Neural cell (in vitro differentiated cells): Measurements from ENCODE around the gene CBL. TPM values are rescaled to one million over a fixed set of nuclear protein-coding genes. Genes with fewer than 3 reads are reported as not detected.

Source experiments
- H2AFZ ChIP-seq: fragments of 200-600, 300-800 bp; sonication (generic), shearing (Covaris generic); 2 replicates; pipeline ENCODE4 v1.6.0; 2014; ENCODE audit warnings: low read depth, mild to moderate bottlenecking, antibody characterized with exemption, low read length, moderate library complexity
- H3F3A ChIP-seq: fragments of 200-600 bp; shearing (Covaris generic); 2 replicates; pipeline ENCODE4 v1.6.1; 2016; ENCODE audit warnings: mild to moderate bottlenecking, moderate library complexity, mixed read lengths, antibody characterized with exemption, low read length; ENCODE audit not compliant: insufficient read depth, poor library complexity, severe bottlenecking
- H3K27ac ChIP-seq: fragments of 200-600, 300-800 bp; sonication (generic), shearing (Covaris generic); 2 replicates; pipeline ENCODE4 v1.5.1; 2014; ENCODE audit warnings: mild to moderate bottlenecking, low read length, moderate library complexity
- H3K27me3 ChIP-seq: fragments of 300-800, 200-600 bp; sonication (generic), shearing (Covaris generic); 2 replicates; pipeline ENCODE4 v1.6.0; 2014; ENCODE audit warnings: mild to moderate bottlenecking, low read depth, low read length, moderate library complexity; ENCODE audit not compliant: insufficient read depth
- H3K36me3 ChIP-seq: fragments of 300-800, 200-600 bp; sonication (generic), shearing (Covaris generic); 2 replicates; pipeline ENCODE4 v1.5.1; 2014; ENCODE audit warnings: mild to moderate bottlenecking, antibody characterized with exemption, low read length, moderate library complexity; ENCODE audit not compliant: insufficient read depth
- H3K4me2 ChIP-seq: fragments of 300-800, 200-600 bp; sonication (generic), shearing (Covaris generic); 2 replicates; pipeline ENCODE4 v1.6.0; 2014; ENCODE audit warnings: mild to moderate bottlenecking, low read length
- H3K4me3 ChIP-seq: fragments of 300-800, 200-600 bp; sonication (generic), shearing (Covaris generic); 2 replicates; pipeline ENCODE4 v1.5.1; 2014; ENCODE audit warnings: mild to moderate bottlenecking, low read length, moderate library complexity
- H3K79me2 ChIP-seq: fragments of 200-600 bp; shearing (Covaris generic); replicated peaks from 2 replicates; pipeline ENCODE4 v1.6.0; 2014; ENCODE audit warnings: mild to moderate bottlenecking, low read length, moderate library complexity; ENCODE audit not compliant: insufficient read depth
- H3K9ac ChIP-seq: fragments of 300-800, 200-600 bp; sonication (generic), shearing (Covaris generic); 2 replicates; pipeline ENCODE4 v1.6.1; 2016; ENCODE audit warnings: mild to moderate bottlenecking, low read length, mixed read lengths
- H3K9me2 ChIP-seq: fragments of 200-600 bp; shearing (Covaris generic); 2 replicates; pipeline ENCODE4 v1.6.1; 2016; ENCODE audit warnings: mild to moderate bottlenecking, low read length, mixed read lengths; ENCODE audit not compliant: insufficient read depth
- H3K9me3 ChIP-seq: fragments of 200-600, 300-800 bp; sonication (generic), shearing (Covaris generic); 2 replicates; pipeline ENCODE4 v1.6.1; 2016; ENCODE audit warnings: mild to moderate bottlenecking, mixed run types, low read length, moderate library complexity, mixed read lengths
- H4K20me1 ChIP-seq: fragments of 200-600 bp; shearing (Covaris generic); 2 replicates; pipeline ENCODE4 v1.6.1; 2016; ENCODE audit warnings: mild to moderate bottlenecking, mixed run types; ENCODE audit not compliant: insufficient read depth
- CTCF ChIP-seq: fragments of 450-650 bp; IDR thresholded peaks from 2 replicates; pipeline ENCODE4 v1.5.1; 2014; ENCODE audit warnings: antibody characterized with exemption, mild to moderate bottlenecking, moderate library complexity; ENCODE audit not compliant: poor library complexity, severe bottlenecking
- EP300 ChIP-seq: fragments of 450-650 bp; conservative IDR thresholded peaks from 2 replicates; pipeline ENCODE4 v1.6.1; 2014; ENCODE audit warnings: antibody characterized with exemption, mild to moderate bottlenecking, moderate library complexity; ENCODE audit not compliant: poor library complexity, severe bottlenecking
- EZH2 ChIP-seq: fragments of 200-600, 300-800 bp; shearing (Covaris generic), sonication (generic); IDR thresholded peaks from 2 replicates; pipeline ENCODE4 v1.6.1; 2014; ENCODE audit warnings: antibody characterized with exemption, low read length, borderline replicate concordance, mild to moderate bottlenecking; ENCODE audit not compliant: insufficient read depth, poor library complexity, severe bottlenecking
- MXI1 ChIP-seq: fragments of 450-650 bp; conservative IDR thresholded peaks from 2 replicates; pipeline ENCODE4 v1.6.1; 2014; ENCODE audit warnings: antibody characterized with exemption, mild to moderate bottlenecking; ENCODE audit not compliant: poor library complexity, severe bottlenecking
- POLR2AphosphoS5 ChIP-seq: IDR thresholded peaks from 2 replicates; pipeline ENCODE4 v1.6.1; 2012
- RAD21 ChIP-seq: fragments of 450-650 bp; conservative IDR thresholded peaks from 2 replicates; pipeline ENCODE4 v1.6.1; 2014; ENCODE audit warnings: antibody characterized with exemption, mild to moderate bottlenecking, moderate library complexity
- SMC3 ChIP-seq: fragments of 450-650 bp; conservative IDR thresholded peaks from 2 replicates; pipeline ENCODE4 v1.6.1; 2014; ENCODE audit warnings: antibody characterized with exemption, mild to moderate bottlenecking, moderate library complexity; ENCODE audit not compliant: poor library complexity
- TAF1 ChIP-seq: IDR thresholded peaks from 2 replicates; pipeline ENCODE4 v1.6.1; 2012; ENCODE audit warnings: low read depth
- polyA plus RNA-seq: library from polyadenylated mRNA; depleted of rRNA; stranded (reverse); fragments of >200 nt; gene quantifications from 2 replicates; pipeline ENCODE4 v1.2.3, GENCODE V29; 2014
- TF ChIP-seq, protein P1 (sequence below): IDR thresholded peaks from 2 replicates; pipeline ENCODE4 v1.6.1; 2012; ENCODE audit warnings: borderline replicate concordance

Gene CBL
- polyA plus RNA-seq, 1 donor from 2014 or later, result 10.5 TPM

DNA sequence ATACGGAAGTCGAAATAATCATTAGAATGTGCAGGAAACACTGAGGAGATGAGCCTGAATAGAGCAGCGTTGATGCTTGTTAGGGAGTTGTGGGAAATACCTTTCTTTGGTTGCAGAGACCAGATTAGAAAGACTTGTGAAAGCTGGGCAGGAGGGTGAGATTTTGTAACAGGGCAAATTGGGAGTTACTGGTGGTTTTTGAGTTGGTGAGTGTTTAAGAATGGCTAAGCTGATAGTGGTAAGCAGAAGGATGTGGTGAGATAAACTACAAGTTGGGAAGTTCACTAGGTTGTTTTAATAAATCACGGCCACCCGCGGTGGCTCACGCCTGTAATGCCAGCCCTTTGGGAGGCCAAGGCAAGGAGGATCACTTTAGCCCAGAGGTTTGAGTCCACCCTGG lies 76.4 kb downstream of the CBL start:
- Histone ChIP-seq H3K27me3 (no peaks in the 10 kb centered on the region), H3F3A (no peaks in the 10 kb centered on the region), H3K27ac (no peak overlapping the region), H2AFZ (no peak overlapping the region), H3K9ac (no peak overlapping the region), H3K36me3 (peaks cover 8% of the 10 kb centered on the region), H3K9me3 (no peaks in the 10 kb centered on the region), H3K79me2 (no peaks in the 10 kb centered on the region), H4K20me1 (no peaks in the 10 kb centered on the region), H3K4me3 (no peak overlapping the region), H3K4me2 (no peak overlapping the region), H3K9me2 (no peaks in the 10 kb centered on the region)
- TF ChIP-seq TAF1 (no peak), EZH2 (no peak), MXI1 (no peak), POLR2AphosphoS5 (no peak), RAD21 (no peak), CTCF (no peak), EP300 (no peak), SMC3 (no peak)
- TF ChIP-seq, protein P1, sequence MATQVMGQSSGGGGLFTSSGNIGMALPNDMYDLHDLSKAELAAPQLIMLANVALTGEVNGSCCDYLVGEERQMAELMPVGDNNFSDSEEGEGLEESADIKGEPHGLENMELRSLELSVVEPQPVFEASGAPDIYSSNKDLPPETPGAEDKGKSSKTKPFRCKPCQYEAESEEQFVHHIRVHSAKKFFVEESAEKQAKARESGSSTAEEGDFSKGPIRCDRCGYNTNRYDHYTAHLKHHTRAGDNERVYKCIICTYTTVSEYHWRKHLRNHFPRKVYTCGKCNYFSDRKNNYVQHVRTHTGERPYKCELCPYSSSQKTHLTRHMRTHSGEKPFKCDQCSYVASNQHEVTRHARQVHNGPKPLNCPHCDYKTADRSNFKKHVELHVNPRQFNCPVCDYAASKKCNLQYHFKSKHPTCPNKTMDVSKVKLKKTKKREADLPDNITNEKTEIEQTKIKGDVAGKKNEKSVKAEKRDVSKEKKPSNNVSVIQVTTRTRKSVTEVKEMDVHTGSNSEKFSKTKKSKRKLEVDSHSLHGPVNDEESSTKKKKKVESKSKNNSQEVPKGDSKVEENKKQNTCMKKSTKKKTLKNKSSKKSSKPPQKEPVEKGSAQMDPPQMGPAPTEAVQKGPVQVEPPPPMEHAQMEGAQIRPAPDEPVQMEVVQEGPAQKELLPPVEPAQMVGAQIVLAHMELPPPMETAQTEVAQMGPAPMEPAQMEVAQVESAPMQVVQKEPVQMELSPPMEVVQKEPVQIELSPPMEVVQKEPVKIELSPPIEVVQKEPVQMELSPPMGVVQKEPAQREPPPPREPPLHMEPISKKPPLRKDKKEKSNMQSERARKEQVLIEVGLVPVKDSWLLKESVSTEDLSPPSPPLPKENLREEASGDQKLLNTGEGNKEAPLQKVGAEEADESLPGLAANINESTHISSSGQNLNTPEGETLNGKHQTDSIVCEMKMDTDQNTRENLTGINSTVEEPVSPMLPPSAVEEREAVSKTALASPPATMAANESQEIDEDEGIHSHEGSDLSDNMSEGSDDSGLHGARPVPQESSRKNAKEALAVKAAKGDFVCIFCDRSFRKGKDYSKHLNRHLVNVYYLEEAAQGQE, result no peak

DNA sequence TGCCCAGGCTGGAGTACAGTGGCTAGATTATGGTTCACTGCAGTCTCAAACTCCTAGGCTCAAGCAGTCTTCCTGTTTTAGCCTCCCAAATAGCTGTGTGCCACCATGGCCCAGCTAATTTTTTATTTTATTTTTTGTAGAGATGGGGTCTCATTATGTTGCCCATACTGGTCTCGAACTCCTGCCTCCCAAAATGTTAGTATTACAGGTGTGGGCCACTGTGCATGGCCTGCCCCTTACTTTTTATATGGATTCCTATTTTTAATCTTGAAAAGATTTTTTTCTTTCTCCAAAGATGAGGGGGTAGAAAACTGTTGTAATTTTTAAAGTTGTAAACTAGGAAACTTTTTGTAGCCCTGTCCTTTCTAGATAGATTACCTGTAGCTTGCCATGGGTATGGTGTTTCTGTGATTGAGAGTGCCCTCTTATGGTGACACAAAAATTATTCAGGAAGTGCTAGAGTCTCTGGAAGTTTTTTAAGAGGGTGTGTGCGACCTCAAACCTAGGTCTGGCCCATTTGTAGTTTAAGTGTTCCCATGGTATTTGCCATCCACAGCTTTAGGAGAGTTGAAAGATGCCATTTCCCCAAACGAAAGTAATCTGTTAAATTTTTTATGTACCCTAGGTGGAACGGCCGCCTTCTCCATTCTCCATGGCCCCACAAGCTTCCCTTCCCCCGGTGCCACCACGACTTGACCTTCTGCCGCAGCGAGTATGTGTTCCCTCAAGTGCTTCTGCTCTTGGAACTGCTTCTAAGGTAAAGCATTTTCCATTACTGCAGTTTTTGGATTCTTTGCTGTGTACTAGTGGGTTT lies 78.4 kb downstream of the CBL start:
- Histone ChIP-seq H3K36me3 (no peaks in the 10 kb centered on the region), H3K27ac (no peak overlapping the region), H2AFZ (no peak overlapping the region)

More for the DNA sequence above, 78.4 kb downstream of the CBL start:
- H3K9ac ChIP-seq, result no peak overlapping the region
- no peak overlapping the region for H3K4me2 ChIP-seq
- no peaks in the 10 kb centered on the region for H3K79me2 ChIP-seq
- TF ChIP-seq SMC3 (no peak), EP300 (no peak), EZH2 (no peak), TAF1 (no peak)
- H3F3A ChIP-seq, result no peaks in the 10 kb centered on the region
- no peaks in the 10 kb centered on the region for H4K20me1 ChIP-seq
- no peaks in the 10 kb centered on the region for H3K9me3 ChIP-seq
- no peaks in the 10 kb centered on the region for H3K9me2 ChIP-seq
- no peak overlapping the region for H3K4me3 ChIP-seq
- H3K27me3 ChIP-seq, result no peaks in the 10 kb centered on the region
